KG1 (cell line): ENCODE measurements around the gene FAM151A.

Experiments
- DNase-seq: peaks from one replicate; lab custom pipeline; 2025; lab: John Stamatoyannopoulos, UW

The FAM151A gene

GRCh38 chr1:54604051-54604450 lies 19.3 kb downstream of the FAM151A start:
- DNase-seq = no peak

GRCh38 chr1:54603241-54603640 lies 20.1 kb downstream of the FAM151A start:
- no peak for DNase-seq

- DNase-seq = no peak
Measured at GRCh38 chr1:54602554-54602953, 20.8 kb downstream of the FAM151A start.

GRCh38 chr1:54601730-54602129 lies 21.6 kb downstream of the FAM151A start:
- DNase-seq = no peak

GRCh38 chr1:54600947-54601721 lies 22.2 kb downstream of the FAM151A start:
- DNase-seq = no peak

- no peak for DNase-seq
Measured at GRCh38 chr1:54599211-54599823, 24.0 kb downstream of the FAM151A start.

- no peak for DNase-seq
Measured at GRCh38 chr1:54597455-54598030, 25.8 kb downstream of the FAM151A start.

GRCh38 chr1:54596756-54597155 lies 26.6 kb downstream of the FAM151A start:
- DNase-seq = no peak

GRCh38 chr1:54595956-54596498 lies 27.3 kb downstream of the FAM151A start:
- no peak for DNase-seq

- no peak for DNase-seq
Measured at GRCh38 chr1:54594463-54594862, 28.9 kb downstream of the FAM151A start.

- DNase-seq = no peak
Measured at GRCh38 chr1:54593571-54594160, 29.7 kb downstream of the FAM151A start.

- DNase-seq = no peak
Measured at GRCh38 chr1:54591127-54591756, 32.1 kb downstream of the FAM151A start.

GRCh38 chr1:54588377-54588776 lies 34.9 kb downstream of the FAM151A start:
- no peak for DNase-seq

- DNase-seq = no peak
Measured at GRCh38 chr1:54585181-54586066, 37.9 kb downstream of the FAM151A start.

GRCh38 chr1:54584575-54584974 lies 38.8 kb downstream of the FAM151A start:
- no peak for DNase-seq

- DNase-seq = no peak
Measured at GRCh38 chr1:54583871-54584270, 39.5 kb downstream of the FAM151A start.

GRCh38 chr1:54583307-54583686 lies 40.0 kb downstream of the FAM151A start:
- no peak for DNase-seq

- no peak for DNase-seq
Measured at GRCh38 chr1:54582566-54583306, 40.6 kb downstream of the FAM151A start.

GRCh38 chr1:54581621-54582035 lies 41.7 kb downstream of the FAM151A start:
- DNase-seq = no peak

- no peak for DNase-seq
Measured at GRCh38 chr1:54580856-54581550, 42.3 kb downstream of the FAM151A start.
